SU-DHL-6 (cell line): ENCODE measurements around the gene TMPRSS13.

Experiments
- H2AFZ ChIP-seq: fragments of 200-600 bp; sonication (generic); 2 replicates; pipeline ENCODE4 v1.6.1; 2014; ENCODE audit warnings: low read depth, mild to moderate bottlenecking, moderate library complexity, mixed read lengths, antibody characterized with exemption, low read length; ENCODE audit not compliant: severe bottlenecking
- H3F3A ChIP-seq: fragments of 200-600 bp; shearing (Covaris generic); 2 replicates; pipeline ENCODE4 v1.6.0; 2016; ENCODE audit warnings: antibody characterized with exemption, mild to moderate bottlenecking; ENCODE audit not compliant: insufficient read depth
- H3K27ac ChIP-seq: fragments of 200-600 bp; sonication (generic); 2 replicates; pipeline ENCODE4 v1.5.1; 2016; ENCODE audit warnings: low read depth, mild to moderate bottlenecking, low read length, moderate library complexity, mixed read lengths
- H3K27me3 ChIP-seq: fragments of 200-600 bp; sonication (generic), shearing (Covaris generic); 2 replicates; pipeline ENCODE4 v1.6.0; 2014; ENCODE audit warnings: mild to moderate bottlenecking, low read length
- H3K36me3 ChIP-seq: fragments of 200-600 bp; sonication (generic); 2 replicates; pipeline ENCODE4 v1.6.1; 2014; ENCODE audit warnings: mild to moderate bottlenecking, low read length, mixed read lengths
- H3K4me2 ChIP-seq: fragments of 300-600, 200-600 bp; shearing (Covaris generic), sonication (generic); 2 replicates; pipeline ENCODE4 v1.6.0; 2014; ENCODE audit warnings: low read length, low read depth, mild to moderate bottlenecking; ENCODE audit not compliant: poor library complexity, severe bottlenecking
- H3K4me3 ChIP-seq: fragments of 200-600 bp; sonication (generic); 2 replicates; pipeline ENCODE4 v1.5.1; 2014; ENCODE audit warnings: antibody characterized with exemption, low read length, mild to moderate bottlenecking, mixed read lengths; ENCODE audit not compliant: insufficient read depth, poor library complexity, severe bottlenecking
- H3K79me2 ChIP-seq: fragments of 200-600 bp; sonication (generic); 2 replicates; pipeline ENCODE4 v1.6.1; 2014; ENCODE audit warnings: mild to moderate bottlenecking, low read length, moderate library complexity; ENCODE audit not compliant: insufficient read depth
- H3K9ac ChIP-seq: fragments of 200-600 bp; sonication (generic); 2 replicates; pipeline ENCODE4 v1.7.0; 2014; ENCODE audit warnings: mild to moderate bottlenecking, low read length
- H3K9me2 ChIP-seq: fragments of 200-600 bp; sonication (generic); replicated peaks from 2 replicates; pipeline ENCODE4 v1.6.1; 2014; ENCODE audit warnings: low read length; ENCODE audit not compliant: insufficient read depth
- H3K9me3 ChIP-seq: fragments of 200-600 bp; sonication (generic); 2 replicates; pipeline ENCODE4 v1.6.1; 2014; ENCODE audit warnings: low read length, mixed read lengths; ENCODE audit not compliant: insufficient read depth
- H4K20me1 ChIP-seq: fragments of 200-600 bp; sonication (generic); 2 replicates; pipeline ENCODE4 v1.6.1; 2014; ENCODE audit warnings: low read depth, mild to moderate bottlenecking, antibody characterized with exemption, low read length, moderate library complexity, mixed read lengths
- CTCF ChIP-seq: fragments of 200-600 bp; sonication (generic); IDR thresholded peaks from one replicate; pipeline ENCODE4 v1.5.1; 2017; ENCODE audit warnings: antibody characterized with exemption, mild to moderate bottlenecking, low read length, moderate library complexity; ENCODE audit not compliant: insufficient read depth, poor library complexity, severe bottlenecking
- EZH2phosphoT487 ChIP-seq: fragments of 200-600 bp; sonication (generic), shearing (Covaris generic); conservative IDR thresholded peaks from 2 replicates; pipeline ENCODE4 v1.6.1; 2018; ENCODE audit warnings: mild to moderate bottlenecking, antibody characterized with exemption, low read length, moderate library complexity, mixed read lengths

Gene TMPRSS13

GRCh38 chr11:117944554-117944953 is 15.4 kb upstream of the TMPRSS13 start:
- Histone ChIP-seq H3K27ac (no peak overlapping the region), H3K9me2 (no peaks in the 10 kb centered on the region), H4K20me1 (no peaks in the 10 kb centered on the region), H3K36me3 (no peaks in the 10 kb centered on the region), H3K4me3 (no peak overlapping the region), H3F3A (no peaks in the 10 kb centered on the region), H3K4me2 (no peak overlapping the region), H3K27me3 (no peaks in the 10 kb centered on the region), H3K79me2 (no peaks in the 10 kb centered on the region), H3K9ac (no peak overlapping the region), H2AFZ (no peak overlapping the region), H3K9me3 (no peaks in the 10 kb centered on the region)
- TF ChIP-seq EZH2phosphoT487 (no peak), CTCF (no peak)

- Histone ChIP-seq H3K9ac (no peak overlapping the region), H3K27me3 (no peaks in the 10 kb centered on the region), H3K27ac (no peak overlapping the region), H3K9me3 (no peaks in the 10 kb centered on the region), H2AFZ (no peak overlapping the region), H3K36me3 (no peaks in the 10 kb centered on the region), H3F3A (no peaks in the 10 kb centered on the region), H4K20me1 (no peaks in the 10 kb centered on the region), H3K4me2 (no peak overlapping the region), H3K79me2 (no peaks in the 10 kb centered on the region), H3K9me2 (no peaks in the 10 kb centered on the region), H3K4me3 (no peak overlapping the region)
- TF ChIP-seq EZH2phosphoT487 (no peak), CTCF (no peak)
These were observed 12.9 kb upstream of the TMPRSS13 start for GRCh38 chr11:117941976-117942654.

- Histone ChIP-seq H3K36me3 (no peaks in the 10 kb centered on the region), H3K27me3 (no peaks in the 10 kb centered on the region), H2AFZ (no peak overlapping the region), H3K79me2 (no peaks in the 10 kb centered on the region), H3K4me3 (no peak overlapping the region), H3F3A (no peaks in the 10 kb centered on the region), H3K27ac (no peak overlapping the region), H3K9ac (no peak overlapping the region), H4K20me1 (no peaks in the 10 kb centered on the region), H3K9me2 (no peaks in the 10 kb centered on the region), H3K9me3 (no peaks in the 10 kb centered on the region), H3K4me2 (no peak overlapping the region)
- TF ChIP-seq EZH2phosphoT487, result no peak
- no peak for TF ChIP-seq CTCF
These were observed 12.0 kb upstream of the TMPRSS13 start for GRCh38 chr11:117941163-117941707.
